A673 (cell line): ENCODE measurements around the gene TBX19.

Experiments
- CTCF ChIP-seq: fragments of 300-800, 200-600 bp; sonication (generic); conservative IDR thresholded peaks from 2 replicates; pipeline ENCODE4 v1.5.1; 2017; ENCODE audit warnings: low read depth, mild to moderate bottlenecking, antibody characterized with exemption, low read length, moderate library complexity, mixed read lengths
- EZH2 ChIP-seq: fragments of 200-600 bp; sonication (generic); IDR thresholded peaks from 2 replicates; pipeline ENCODE4 v1.6.1; 2017; ENCODE audit warnings: borderline replicate concordance, low read depth, mild to moderate bottlenecking, mixed read lengths, antibody characterized with exemption, low read length; ENCODE audit not compliant: poor library complexity, severe bottlenecking

- no peak for TF ChIP-seq CTCF
- no peak for TF ChIP-seq EZH2
Measured at GRCh38 chr1:168316142-168316541, 35.5 kb downstream of the TBX19 start.
